ENCODE measurements around the gene RUNX2. TPM values are rescaled to one million over a fixed set of nuclear protein-coding genes. Genes with fewer than 3 reads are reported as not detected.

Gene RUNX2
- total and polyA plus RNA-seq, 10 of the 15 experiments (the other 5 are each of a cell fraction or from before 2014, with no cell fraction given), result 0.01 to 0.77 (median 0.15) TPM; not detected in 3

DNA sequence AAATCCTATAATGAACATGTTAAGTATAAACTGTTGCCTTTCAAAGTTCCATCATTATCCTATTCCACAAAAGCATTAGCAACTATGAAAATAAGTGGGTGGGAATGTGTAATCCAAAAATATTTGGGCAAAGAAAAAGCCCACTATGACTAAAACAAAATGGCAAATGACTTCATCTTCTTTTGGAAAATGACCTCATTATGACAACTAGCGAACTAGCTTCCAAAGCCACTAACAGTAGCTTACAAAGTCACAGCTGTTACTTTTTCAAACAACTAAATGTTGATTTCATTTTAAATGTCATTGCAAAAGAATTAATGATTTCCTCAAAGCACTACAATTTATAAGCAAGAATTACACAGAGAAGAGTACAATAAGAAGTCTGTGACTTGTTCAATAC, 49.8 kb upstream of the RUNX2 start (continued):
- TF ChIP-seq, protein P1, sequence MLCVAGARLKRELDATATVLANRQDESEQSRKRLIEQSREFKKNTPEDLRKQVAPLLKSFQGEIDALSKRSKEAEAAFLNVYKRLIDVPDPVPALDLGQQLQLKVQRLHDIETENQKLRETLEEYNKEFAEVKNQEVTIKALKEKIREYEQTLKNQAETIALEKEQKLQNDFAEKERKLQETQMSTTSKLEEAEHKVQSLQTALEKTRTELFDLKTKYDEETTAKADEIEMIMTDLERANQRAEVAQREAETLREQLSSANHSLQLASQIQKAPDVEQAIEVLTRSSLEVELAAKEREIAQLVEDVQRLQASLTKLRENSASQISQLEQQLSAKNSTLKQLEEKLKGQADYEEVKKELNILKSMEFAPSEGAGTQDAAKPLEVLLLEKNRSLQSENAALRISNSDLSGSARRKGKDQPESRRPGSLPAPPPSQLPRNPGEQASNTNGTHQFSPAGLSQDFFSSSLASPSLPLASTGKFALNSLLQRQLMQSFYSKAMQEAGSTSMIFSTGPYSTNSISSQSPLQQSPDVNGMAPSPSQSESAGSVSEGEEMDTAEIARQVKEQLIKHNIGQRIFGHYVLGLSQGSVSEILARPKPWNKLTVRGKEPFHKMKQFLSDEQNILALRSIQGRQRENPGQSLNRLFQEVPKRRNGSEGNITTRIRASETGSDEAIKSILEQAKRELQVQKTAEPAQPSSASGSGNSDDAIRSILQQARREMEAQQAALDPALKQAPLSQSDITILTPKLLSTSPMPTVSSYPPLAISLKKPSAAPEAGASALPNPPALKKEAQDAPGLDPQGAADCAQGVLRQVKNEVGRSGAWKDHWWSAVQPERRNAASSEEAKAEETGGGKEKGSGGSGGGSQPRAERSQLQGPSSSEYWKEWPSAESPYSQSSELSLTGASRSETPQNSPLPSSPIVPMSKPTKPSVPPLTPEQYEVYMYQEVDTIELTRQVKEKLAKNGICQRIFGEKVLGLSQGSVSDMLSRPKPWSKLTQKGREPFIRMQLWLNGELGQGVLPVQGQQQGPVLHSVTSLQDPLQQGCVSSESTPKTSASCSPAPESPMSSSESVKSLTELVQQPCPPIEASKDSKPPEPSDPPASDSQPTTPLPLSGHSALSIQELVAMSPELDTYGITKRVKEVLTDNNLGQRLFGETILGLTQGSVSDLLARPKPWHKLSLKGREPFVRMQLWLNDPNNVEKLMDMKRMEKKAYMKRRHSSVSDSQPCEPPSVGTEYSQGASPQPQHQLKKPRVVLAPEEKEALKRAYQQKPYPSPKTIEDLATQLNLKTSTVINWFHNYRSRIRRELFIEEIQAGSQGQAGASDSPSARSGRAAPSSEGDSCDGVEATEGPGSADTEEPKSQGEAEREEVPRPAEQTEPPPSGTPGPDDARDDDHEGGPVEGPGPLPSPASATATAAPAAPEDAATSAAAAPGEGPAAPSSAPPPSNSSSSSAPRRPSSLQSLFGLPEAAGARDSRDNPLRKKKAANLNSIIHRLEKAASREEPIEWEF (IDR thresholded peaks at IDR 0.05; ENCODE audit: insufficient replicate concordance, low read depth, low read length), result no peak
- TF ChIP-seq NRF1 (conservative IDR thresholded peaks at IDR 0.05; ENCODE audit: low read depth, low read length) (no peak), CHD1 (IDR thresholded peaks at IDR 0.05; ENCODE audit: low read depth, low read length) (no peak), MXI1 (IDR thresholded peaks at IDR 0.05; ENCODE audit: low read depth, low read length) (no peak), PAX5 (IDR thresholded peaks at IDR 0.05; ENCODE audit: borderline replicate concordance, low read depth, low read length) (no peak), ESRRA (IDR thresholded peaks at IDR 0.05; ENCODE audit: low read length) (no peak), ETV6 (conservative IDR thresholded peaks at IDR 0.05 in 1 of 2, IDR thresholded peaks at IDR 0.05 in 1 of 2; ENCODE audit: borderline replicate concordance in 1 of 2, low read depth in 1 of 2) (no peak)
- TF ChIP-seq, protein P2, sequence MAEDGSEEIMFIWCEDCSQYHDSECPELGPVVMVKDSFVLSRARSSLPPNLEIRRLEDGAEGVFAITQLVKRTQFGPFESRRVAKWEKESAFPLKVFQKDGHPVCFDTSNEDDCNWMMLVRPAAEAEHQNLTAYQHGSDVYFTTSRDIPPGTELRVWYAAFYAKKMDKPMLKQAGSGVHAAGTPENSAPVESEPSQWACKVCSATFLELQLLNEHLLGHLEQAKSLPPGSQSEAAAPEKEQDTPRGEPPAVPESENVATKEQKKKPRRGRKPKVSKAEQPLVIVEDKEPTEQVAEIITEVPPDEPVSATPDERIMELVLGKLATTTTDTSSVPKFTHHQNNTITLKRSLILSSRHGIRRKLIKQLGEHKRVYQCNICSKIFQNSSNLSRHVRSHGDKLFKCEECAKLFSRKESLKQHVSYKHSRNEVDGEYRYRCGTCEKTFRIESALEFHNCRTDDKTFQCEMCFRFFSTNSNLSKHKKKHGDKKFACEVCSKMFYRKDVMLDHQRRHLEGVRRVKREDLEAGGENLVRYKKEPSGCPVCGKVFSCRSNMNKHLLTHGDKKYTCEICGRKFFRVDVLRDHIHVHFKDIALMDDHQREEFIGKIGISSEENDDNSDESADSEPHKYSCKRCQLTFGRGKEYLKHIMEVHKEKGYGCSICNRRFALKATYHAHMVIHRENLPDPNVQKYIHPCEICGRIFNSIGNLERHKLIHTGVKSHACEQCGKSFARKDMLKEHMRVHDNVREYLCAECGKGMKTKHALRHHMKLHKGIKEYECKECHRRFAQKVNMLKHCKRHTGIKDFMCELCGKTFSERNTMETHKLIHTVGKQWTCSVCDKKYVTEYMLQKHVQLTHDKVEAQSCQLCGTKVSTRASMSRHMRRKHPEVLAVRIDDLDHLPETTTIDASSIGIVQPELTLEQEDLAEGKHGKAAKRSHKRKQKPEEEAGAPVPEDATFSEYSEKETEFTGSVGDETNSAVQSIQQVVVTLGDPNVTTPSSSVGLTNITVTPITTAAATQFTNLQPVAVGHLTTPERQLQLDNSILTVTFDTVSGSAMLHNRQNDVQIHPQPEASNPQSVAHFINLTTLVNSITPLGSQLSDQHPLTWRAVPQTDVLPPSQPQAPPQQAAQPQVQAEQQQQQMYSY (CRISPR knock-in tag; IDR thresholded peaks at IDR 0.05), result no peak
- TF ChIP-seq, protein P3, sequence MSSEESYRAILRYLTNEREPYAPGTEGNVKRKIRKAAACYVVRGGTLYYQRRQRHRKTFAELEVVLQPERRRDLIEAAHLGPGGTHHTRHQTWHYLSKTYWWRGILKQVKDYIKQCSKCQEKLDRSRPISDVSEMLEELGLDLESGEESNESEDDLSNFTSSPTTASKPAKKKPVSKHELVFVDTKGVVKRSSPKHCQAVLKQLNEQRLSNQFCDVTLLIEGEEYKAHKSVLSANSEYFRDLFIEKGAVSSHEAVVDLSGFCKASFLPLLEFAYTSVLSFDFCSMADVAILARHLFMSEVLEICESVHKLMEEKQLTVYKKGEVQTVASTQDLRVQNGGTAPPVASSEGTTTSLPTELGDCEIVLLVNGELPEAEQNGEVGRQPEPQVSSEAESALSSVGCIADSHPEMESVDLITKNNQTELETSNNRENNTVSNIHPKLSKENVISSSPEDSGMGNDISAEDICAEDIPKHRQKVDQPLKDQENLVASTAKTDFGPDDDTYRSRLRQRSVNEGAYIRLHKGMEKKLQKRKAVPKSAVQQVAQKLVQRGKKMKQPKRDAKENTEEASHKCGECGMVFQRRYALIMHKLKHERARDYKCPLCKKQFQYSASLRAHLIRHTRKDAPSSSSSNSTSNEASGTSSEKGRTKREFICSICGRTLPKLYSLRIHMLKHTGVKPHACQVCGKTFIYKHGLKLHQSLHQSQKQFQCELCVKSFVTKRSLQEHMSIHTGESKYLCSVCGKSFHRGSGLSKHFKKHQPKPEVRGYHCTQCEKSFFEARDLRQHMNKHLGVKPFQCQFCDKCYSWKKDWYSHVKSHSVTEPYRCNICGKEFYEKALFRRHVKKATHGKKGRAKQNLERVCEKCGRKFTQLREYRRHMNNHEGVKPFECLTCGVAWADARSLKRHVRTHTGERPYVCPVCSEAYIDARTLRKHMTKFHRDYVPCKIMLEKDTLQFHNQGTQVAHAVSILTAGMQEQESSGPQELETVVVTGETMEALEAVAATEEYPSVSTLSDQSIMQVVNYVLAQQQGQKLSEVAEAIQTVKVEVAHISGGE (CRISPR knock-in tag; IDR thresholded peaks at IDR 0.05), result no peak
- TF ChIP-seq, protein P4, sequence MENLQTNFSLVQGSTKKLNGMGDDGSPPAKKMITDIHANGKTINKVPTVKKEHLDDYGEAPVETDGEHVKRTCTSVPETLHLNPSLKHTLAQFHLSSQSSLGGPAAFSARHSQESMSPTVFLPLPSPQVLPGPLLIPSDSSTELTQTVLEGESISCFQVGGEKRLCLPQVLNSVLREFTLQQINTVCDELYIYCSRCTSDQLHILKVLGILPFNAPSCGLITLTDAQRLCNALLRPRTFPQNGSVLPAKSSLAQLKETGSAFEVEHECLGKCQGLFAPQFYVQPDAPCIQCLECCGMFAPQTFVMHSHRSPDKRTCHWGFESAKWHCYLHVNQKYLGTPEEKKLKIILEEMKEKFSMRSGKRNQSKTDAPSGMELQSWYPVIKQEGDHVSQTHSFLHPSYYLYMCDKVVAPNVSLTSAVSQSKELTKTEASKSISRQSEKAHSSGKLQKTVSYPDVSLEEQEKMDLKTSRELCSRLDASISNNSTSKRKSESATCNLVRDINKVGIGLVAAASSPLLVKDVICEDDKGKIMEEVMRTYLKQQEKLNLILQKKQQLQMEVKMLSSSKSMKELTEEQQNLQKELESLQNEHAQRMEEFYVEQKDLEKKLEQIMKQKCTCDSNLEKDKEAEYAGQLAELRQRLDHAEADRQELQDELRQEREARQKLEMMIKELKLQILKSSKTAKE (IDR thresholded peaks at IDR 0.05; ENCODE audit: low read depth, poor library complexity, severe bottlenecking), result no peak
